Measurements from ENCODE around the gene NAGLU.

The NAGLU gene

DNA sequence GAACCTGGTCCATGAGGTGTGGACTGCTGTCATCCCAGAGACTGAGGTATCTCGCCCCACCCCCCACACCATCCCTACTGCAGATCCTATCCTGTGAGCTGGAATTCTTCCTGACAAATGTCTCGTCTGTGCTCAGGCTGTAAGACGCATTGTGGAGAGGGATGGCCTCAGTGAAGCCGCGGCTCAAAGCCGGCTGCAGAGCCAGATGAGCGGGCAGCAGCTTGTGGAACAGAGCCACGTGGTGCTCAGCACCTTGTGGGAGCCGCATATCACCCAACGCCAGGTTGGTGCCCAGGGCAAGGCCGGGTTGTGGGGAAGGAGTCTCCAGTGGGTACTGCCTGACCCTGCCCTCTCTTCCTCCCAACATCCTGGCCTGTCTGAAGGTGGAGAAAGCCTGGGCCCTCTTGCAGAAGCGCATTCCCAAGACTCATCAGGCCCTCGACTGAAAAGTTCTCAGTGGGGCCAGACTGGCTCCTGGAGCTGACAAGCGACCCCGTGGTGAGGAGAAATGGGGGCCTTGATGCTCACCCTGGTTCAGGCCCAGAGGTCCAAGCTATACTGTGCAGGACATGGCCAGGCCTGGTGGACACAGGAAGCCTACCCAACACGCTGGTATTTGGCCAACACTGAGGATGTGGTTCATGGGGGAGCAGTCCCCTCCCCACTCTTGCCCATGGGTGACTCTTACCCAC lies 29.6 kb downstream of the NAGLU start:
- DNase-seq, result no peak

DNA sequence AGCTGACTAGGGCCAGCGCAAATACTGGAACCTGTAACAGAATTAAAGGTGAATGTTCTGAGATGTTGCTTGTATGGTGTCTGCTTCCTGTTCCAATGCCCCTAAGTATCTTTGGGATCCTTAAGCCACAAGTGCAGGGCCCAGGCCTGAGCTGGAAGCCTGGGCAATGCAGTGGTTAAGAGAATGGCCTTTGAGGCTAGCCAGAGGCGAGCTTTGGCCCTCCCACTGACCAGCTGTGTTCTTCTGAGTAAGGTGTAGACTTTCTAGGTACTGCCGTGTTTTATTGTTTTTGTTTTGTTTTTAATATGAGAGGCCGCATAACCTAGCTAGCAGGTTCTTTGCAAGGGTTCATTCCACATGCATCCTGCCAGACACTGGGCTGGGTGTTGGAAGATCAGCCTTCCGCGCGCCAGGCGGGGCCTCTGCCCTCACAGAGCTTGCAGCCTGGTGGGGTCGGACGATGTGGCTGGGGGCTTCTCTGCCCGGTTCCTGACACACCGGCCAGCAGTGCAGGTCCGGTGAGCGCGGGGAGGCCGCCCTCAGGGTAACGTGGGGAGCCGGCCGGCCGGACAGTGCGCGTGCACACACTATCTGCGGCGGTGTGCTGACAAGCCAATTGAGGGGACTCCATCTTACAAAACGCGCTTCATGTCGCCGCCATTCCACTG lies 30.3 kb downstream of the NAGLU start:
- no peak for DNase-seq

GRCh38 chr17:42566883-42567573 lies 31.0 kb downstream of the NAGLU start, which contains the start of gene MLX:
Gene MLX, plus strand, starts transcription at chr17:42567100. Its CDS starts 25 bp downstream, at chr17:42567125.
- peak; percentile 95 for DNase-seq

DNA sequence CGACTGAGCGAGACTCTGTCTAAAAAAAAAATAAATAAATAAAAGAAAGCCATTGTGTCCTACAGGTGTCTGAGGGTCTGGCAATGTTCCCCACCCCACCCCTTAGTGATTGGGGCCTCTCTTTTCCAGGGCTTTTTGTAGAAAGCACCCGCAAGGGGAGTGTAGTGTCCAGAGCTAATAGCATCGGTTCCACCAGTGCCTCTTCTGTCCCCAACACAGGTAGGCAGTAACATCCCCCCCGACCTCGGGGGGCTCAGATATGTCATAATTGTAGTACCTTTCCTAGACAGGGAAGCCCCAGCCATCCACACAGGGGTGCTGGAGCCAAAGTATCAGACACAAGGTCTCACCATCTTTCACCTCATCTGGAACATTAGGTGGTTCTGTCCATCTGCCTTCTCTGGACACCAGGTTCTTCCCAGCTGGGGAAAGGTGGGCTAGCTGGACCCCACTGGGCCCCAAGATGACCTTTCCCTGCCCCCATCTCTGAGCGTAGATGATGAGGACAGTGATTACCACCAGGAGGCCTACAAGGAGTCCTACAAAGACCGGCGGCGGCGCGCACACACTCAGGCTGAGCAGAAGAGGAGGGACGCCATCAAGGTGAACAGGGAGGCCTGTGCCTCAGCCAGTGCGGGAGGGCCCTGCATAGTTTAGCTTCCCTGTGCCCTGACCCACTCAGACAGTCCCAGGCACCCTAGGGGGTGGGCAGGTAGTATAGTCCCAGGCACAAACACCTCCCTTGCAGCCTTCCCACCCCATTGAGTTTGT lies 32.5 kb downstream of the NAGLU start:
- DNase-seq, result no peak

DNA sequence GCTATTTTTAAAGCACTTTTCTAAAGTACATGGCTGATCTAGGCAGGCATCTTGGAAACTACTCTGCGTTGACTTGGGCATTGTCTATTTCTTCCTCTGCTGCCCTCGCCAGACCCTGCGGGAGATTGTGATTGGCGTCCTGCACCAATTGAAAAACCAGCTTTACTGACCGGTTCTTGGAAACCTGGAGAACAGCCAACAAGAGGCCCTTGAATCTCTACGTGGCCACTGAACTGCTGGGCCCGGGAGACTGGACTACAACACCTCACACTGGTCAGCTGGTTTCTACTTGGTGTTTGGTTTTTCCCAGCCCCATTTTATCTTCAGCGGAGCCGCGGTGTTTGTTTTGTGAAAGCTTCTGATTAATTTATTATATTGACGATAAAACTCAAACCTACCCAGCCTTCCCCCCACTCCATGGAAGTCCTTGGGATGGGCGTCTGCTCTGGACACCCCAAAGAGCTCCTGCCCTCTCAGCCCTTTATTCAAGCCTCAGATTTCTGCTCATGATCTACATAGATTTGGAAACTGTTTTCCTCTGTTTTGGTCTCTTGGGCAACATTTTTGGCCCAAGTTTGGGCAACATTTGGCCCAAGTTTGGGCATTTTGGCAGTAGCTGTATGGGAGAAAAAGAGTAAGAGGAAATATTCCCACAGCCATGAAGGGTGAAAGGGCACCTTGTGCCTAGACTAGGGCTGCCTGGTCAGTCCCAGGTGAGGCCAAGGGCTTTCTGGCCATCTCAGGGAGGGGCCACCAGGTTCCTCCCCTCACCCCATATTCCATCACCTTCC lies 35.6 kb downstream of the NAGLU start:
- no peak for DNase-seq

DNA sequence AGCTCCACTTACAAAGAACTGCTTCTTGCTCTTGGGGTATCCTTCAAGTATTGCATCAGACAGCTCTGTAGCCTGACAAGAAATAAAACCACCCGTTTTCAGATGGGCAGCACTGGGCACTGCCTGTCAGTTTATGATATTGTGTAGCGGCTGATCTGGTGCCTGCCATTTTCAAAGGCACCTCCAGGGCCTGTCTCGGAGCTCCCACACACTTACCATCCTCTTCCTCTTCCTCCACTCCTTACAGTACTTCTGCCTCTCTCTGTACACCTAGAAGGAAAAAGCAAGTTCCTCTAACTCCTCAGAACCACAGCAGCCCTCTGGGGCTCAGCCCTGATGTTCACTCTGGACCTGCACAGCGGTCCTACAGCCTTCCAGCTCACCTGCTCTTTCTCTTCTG lies 37.1 kb downstream of the NAGLU start:
- DNase-seq, result no peak

- no peak for DNase-seq
Observed at GRCh38 chr17:42574463-42574862, 38.4 kb downstream of the NAGLU start.

DNA sequence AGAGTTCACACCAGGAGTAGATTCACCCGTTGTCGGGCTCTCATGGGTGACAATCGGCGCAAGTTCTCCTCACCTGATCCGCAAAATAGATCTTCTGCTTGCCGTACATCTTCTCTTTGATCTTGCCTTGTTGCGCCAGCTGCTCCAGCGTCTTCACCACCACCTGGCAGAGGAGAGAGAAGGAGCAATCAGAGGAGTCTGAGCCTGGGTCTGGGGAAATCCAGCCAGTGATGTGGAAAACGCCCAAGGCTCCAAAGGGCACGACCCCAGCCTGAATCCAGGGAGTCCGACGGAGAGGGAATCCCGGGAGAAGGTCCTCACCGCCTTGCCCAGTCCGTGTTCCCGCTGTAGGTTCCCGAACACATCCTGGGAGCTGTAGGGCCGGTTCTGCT lies 41.1 kb downstream of the NAGLU start:
- DNase-seq, result no peak

- DNase-seq, result peak; percentile 99
Observed at GRCh38 chr17:42577532-42578281, 41.7 kb downstream of the NAGLU start, which contains the start of gene PSMC3IP. Gene PSMC3IP, minus strand, starts transcription at chr17:42577729. Its CDS starts 43 bp downstream, at chr17:42577686.

- peak; percentile 72 for DNase-seq
Observed at GRCh38 chr17:42578282-42578869, 42.3 kb downstream of the NAGLU start.

- peak; percentile 34 for DNase-seq
Observed at GRCh38 chr17:42579794-42580551, 43.9 kb downstream of the NAGLU start.

DNA sequence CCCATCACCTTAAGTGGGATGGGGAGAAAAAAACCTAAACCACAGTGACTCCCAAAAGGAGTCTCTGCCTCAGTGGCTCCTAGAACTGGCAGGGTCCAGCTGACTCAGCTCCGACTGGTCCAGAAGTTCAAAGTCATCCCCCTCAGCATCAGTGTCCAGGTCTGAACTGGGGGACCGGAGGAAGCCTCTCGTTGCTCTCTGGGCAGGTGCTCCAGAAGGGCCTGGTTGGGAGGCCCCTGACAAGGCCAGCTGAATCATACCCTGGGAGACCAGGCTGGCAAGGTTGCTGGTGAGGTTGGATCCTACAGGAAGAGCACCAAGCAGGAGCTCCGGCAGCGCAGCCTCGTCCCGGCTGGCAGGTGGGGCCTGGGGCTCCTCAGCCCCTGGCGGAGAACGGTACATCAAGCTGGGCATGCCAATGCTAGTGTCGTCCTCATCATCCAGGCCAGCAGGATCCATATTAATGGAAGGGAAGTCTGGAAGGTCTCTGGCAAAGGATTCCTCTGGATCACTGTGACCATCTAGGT lies 45.8 kb downstream of the NAGLU start:
- DNase-seq, result no peak

- DNase-seq, result peak; percentile 89
Observed at GRCh38 chr17:42584880-42585279, 48.8 kb downstream of the NAGLU start.

- peak; percentile 75 for DNase-seq
Observed at GRCh38 chr17:42585353-42585752, 49.3 kb downstream of the NAGLU start.

DNA sequence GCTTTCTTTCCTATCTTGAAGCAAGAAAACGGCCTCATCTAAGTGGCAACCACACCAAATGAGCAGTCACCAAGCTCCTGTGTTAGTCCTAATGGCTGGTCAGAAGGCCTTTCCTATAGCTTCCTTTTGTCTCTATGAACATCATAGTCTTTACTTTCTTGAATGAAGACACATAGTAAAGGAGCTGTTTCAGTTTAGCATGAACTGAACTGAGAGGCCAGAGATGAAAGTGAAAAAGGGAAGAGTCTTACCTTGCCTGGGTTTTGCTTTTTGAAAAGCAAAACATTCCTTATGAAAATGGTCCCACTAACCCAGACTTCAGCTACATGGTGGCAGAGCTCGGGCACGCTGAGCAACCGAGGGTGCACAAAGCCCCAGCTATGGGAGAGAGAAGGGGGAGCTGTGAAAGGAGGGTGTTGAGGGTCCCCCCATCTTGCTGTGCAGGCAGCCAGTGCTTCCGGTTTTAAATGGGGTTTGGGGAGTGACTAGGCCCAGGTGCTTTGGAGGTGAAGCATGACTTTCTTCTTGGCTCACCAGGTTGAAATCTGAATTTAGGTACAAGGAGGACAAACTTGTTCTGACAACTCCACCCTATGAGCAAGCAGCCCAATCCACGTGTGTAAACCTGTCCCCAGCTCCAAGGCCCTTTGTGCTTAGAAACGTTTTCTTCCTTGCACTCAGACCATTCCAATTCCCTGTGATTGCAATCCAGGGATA lies 50.6 kb downstream of the NAGLU start:
- DNase-seq, result no peak

- DNase-seq, result peak; percentile 54
Observed at GRCh38 chr17:42590886-42591285, 54.8 kb downstream of the NAGLU start.

DNA sequence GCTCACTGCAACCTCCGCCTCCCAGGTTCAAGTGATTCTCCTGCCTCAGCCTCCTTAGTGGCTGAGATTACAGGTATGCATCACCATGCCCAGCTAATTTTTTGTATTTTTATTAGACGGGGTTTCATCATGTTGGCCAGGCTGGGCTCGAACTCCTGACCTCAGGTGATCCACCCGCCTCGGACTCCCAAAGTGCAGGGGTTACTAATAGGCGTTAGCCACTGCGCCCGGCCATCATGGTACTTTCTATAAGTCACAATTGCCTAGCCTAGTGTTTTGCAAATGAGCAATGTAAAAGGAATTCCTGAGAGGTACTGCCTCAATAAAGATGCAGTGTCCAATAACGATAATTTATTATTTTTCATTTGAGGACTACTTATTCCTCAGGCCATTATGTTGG lies 55.4 kb downstream of the NAGLU start:
- DNase-seq, result no peak

Measured in inflammatory macrophage treated with lipopolysaccharide for 4 hours (primary cell).